NCI-H82 treated with DMSO at 0.1 percent for 48 hours (cell line): ENCODE measurements around the gene PGAP2.

Experiments
- DNase-seq: peaks from one replicate; lab custom pipeline; 2025; ENCODE audit not compliant: unreplicated experiment; lab: John Stamatoyannopoulos, UW

Gene PGAP2

GRCh38 chr11:3831378-3832239 lies 23.2 kb downstream of the PGAP2 start:
- DNase-seq, result no peak

DNA sequence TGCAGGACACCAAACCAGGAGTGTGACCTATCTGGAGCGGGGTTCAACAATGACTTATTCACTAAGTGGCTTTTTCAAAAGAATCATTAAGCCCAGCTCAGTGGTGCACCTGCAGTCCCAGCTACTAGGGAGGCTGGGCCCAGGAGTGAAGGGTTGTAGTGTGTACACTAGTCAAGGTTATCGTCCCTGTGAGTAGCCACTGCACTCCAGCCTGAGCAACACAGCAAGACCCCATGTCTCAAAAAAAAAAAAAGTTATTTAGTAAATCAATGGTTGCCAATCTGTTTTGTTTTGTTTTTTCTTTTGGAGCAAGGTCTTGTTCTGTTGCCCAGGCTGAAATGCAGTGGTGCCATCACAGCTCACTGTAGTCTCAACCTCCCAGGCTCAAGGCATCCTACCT lies 24.5 kb downstream of the PGAP2 start:
- no peak for DNase-seq

DNA sequence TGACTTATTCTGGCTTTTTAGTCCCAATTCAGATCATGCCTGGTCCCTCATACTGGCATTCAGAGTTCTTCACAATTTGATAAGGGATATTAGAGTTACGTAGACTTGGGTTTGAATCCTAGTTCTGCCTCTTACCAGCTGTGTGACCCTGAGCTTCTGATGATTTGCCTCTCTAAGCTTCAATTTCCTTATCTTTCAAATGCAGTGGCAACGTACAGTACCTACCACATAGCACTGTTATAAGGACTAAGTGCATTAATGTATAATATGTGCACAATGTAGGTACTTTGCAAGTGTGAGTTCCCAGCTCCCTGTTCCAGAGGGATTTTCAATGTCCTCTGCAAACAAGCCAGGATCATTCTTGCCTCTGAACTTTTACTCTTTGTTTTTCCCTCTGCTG lies 25.1 kb downstream of the PGAP2 start:
- DNase-seq, result no peak

- no peak for DNase-seq
These were observed 25.9 kb downstream of the PGAP2 start for GRCh38 chr11:3834349-3834663.

- DNase-seq, result no peak
These were observed 26.5 kb downstream of the PGAP2 start for GRCh38 chr11:3834664-3835461.

DNA sequence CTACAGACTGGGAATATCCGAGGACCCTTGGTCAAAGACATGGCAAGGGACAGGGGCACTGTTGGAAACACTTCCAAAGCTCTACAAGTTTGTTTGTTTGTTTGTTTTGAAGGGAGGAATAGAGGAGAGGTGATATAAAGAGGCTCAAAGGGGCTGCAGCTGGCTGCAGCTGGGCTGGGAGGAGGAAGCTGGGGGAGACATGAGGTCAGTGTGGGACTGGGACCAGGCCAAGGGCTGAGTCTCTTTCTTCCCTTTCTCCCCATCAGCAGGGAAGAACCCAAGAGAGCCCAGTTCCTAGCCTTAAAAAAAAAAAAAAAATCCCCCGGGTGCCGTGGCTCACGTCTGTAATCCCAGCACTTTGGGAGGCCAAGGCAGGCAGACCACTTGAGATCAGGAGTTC lies 27.4 kb downstream of the PGAP2 start:
- DNase-seq, result no peak

GRCh38 chr11:3836903-3837302 lies 28.5 kb downstream of the PGAP2 start:
- DNase-seq, result no peak

GRCh38 chr11:3837793-3838192 lies 29.4 kb downstream of the PGAP2 start:
- DNase-seq, result no peak

DNA sequence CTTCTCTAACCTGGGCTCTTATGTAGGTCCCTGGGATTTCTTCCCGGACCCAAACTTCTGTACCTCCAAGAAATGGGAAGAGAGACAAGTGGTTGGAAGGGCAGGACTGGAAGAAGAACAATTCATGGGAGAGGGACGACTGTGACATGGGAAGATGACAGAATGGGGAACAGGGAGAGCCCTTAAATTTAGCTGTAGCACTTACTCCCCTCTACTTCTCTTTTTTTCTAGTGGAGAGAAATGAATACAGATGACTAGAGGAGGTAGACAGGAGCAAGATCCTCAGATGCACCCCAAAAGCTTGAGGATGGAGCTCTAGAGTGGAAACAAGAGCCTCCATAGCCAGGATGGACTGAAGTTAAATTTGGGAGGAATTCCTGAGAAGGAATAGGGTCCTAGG lies 30.1 kb downstream of the PGAP2 start:
- DNase-seq, result no peak

DNA sequence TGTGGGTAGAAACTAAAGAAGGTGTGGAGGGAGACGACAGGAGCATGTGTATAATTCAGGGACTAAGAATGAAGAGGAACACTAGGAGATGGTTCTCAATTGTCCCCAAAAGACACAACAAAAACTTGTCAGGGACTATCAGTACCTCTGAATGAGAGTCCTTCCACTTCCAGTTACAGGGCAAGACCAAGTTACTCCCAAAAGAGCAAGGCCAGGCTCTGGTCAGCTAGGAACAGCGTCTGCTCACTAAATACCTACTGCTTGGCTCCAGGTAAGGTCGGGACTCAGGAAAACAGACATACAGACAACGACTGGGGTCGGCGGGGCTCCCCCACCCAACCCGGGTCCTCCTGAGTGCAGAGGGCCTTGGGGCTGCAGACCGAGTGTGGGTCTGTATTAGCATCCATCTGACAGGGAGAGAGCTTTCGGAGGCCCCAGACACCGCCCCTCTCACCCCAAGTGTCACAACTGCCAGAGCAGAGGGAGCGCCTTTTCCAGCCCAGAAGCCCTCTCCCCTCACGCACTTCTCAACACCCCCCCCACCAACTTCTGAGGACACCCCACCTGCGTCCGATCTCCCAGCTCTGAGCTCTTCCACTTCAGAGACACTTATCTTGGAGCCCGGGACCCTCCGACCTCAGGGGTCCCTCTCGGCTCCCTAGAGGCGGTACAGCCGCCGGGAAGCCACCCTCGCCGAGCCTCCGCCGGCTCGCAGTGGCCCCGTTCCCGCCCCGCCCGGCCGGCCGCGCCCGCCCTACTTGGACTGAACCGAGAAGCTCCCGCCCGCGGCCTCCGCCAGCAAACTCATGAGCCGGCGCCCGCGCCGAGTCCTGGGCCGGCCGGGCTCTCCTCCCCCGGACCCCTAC lies 31.9 kb downstream of the PGAP2 start:
- DNase-seq, result no peak

GRCh38 chr11:3840870-3841425 lies 32.6 kb downstream of the PGAP2 start, which contains the start of gene RHOG:
RHOG (minus strand) TSS chr11:3840959; CDS start chr11:3828138, 12,821 bp downstream.
- DNase-seq, result no peak

DNA sequence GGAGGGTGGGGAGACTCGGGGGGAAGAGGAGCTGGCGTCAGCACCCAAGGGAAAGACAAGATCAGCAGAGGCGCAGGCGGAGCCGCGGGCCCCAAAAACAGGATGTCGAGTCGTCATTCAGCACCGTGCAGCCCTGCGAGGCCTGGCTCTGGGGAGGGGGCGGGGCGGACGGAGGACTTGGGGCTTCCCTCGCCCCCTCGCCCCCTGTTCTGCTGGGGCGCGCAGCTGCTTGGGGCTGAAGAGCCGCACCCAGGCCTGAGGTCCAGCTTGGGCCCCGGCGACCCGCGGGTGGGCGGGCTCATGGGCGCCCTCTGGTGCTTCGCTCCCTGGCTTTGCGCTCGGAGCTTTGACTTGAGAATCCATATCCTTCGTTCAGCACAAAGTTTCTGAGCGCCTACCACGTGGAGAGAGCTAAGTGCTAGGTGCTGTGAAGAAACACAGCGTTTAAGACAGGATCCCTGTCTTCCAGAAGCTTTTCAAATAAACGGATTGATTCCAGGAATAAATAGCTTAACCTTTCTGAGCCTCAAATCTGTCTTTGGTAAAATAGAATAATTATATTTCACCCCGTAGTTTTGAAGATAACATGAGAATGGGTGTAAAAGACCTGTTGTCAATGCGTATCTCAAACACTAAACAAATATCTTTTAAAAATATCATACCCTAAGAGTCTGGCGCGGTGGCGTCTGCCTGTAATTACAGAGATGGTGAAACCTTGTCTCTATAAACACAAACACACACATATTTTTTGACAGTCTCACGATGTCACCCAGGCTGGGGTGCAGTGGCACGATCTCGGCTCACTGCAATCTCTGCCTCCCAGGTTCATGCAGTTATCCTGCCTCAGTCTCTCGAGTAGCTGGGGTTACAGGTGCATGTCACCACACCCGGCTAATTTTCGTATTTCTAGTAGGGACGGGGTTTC lies 33.3 kb downstream of the PGAP2 start:
- DNase-seq, result peak; percentile 10

GRCh38 chr11:3843326-3843725 lies 35.0 kb downstream of the PGAP2 start:
- DNase-seq, result no peak

DNA sequence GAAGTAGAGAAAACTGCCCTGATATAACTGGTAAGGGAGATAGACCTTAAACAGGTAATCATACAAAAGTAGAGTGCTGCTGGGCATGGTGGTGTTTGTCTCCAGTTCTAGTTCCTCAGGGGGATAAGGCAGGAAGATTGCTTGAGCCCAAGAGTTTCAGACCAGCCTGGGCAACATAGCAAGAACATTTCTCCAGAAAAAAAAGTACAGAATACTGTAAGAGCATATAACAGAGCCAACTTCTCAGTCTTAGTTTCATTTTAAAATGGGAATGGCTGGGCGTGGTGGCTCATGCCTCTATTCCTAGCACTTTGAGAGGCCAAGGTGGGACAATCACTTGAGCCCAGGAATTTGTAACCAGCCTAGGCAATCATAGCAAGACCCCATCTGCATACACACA lies 36.9 kb downstream of the PGAP2 start:
- no peak for DNase-seq

DNA sequence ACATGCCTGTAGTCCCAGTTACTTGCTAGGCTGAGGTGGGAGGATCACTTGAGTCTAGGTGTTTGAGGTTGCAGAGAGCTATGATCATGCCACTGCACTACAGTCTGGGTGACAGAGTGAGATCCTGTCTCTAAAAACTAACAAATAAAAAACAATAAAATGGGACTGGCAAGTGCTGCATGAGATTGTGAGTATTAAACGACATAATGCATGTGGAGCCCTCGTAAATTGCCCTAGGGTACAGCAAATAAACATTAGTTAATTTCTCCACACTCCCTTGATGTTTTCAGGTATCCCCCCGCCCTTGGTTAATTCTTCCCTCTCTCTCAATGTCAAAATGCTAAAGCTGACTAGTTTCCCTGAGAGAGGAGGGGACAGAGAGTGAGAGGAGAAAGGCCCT lies 37.3 kb downstream of the PGAP2 start:
- DNase-seq, result no peak

DNA sequence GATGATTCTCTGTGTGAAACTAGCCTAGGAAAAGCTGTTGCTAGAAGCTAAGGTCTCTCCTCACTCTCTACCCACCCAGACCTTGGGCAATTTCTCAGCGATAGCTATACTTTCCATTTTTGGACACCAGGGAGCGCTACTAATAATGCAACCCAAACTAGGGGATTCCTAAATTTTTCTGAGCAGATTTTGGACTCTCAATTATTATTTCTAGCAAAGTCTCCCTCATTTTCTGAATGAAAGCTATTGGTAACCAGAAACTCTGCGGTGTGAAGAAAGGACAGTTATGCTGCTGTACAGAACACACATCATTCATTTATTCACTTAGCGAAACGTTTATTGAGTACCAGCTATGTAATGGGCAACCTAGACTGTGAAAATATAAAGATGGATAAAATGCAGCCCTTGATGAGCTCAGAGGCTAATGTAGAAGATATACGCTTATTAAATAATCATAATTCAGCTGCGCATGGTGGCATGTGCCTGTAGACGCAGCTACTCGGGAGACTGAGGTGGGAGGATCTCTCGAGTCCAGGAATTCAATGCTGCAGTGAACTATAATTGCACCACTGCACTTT lies 41.0 kb downstream of the PGAP2 start:
- DNase-seq, result peak; percentile 4

DNA sequence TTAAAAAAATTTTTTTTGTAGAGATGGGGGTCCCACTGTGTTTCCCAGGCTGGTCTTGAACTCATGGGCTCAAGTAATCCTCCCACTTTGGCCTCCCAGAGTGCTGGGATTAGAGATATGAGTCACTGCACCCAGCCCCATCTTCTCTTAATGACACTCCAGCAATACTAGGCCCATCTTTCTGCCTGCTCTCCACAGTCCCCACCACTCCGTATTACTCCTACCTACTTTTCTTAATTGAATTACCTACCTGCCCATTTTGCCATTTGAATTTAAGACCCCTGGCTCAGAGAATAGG lies 45.1 kb downstream of the PGAP2 start:
- no peak for DNase-seq

DNA sequence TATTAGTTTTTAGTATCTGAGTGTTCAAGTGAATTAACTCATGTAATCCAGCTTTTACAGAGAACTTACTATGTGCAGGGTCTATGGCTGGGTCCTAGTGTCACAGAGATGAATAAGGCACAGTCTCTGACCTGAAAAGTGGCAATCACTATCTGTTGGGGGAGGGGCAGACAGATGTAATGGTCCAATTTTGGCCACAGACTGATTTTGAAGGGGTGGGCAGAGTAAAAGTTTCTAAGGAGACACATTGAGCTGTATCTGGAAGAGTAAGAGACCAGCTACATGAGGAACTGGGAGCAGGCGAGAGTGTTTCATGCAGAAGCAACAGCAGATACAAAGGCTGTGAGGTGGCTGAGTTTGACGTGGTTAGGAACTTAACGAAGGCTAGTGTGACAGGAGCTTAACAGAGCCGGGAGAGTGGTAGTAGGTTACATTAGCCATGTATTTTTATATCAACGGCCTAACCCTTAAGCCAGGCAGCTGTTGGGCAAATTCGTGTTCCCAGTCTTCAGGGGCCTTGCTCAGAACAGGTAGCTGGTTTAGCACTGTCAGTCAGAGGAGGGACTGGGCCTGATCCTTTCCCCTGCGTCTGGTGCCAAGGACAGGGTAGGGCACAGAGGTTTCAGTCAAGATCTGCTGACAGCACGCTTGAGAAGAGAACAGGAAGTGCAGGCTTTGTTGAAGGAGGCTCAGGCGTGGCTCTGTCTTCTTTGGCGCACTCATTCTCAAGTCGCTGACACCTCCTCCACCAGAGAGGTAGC lies 45.7 kb downstream of the PGAP2 start:
- DNase-seq, result no peak

DNA sequence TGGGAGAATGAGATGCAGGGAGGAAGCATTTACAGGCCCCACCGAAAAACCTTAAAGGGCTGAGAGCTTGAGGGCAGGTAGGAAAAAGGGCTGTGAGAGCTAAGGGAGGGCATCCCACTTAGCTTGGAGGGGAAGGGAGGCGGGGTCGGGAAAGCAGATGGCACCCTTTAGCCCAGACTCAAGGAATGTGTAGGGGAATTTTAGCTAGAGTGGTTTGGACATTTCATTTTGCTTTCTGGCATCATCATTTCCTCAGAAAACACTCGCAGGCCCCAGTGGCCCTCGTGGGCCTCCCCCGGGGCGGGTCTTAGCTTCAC lies 46.3 kb downstream of the PGAP2 start:
- DNase-seq, result no peak
